Measurements from ENCODE around the gene PLEKHH2. TPM values are rescaled to one million over a fixed set of nuclear protein-coding genes. Genes with fewer than 3 reads are reported as not detected.

The PLEKHH2 gene
- total RNA-seq, 6 experiments from 2014 or later = 0.75 to 2.0 (median 1.3) TPM

DNA sequence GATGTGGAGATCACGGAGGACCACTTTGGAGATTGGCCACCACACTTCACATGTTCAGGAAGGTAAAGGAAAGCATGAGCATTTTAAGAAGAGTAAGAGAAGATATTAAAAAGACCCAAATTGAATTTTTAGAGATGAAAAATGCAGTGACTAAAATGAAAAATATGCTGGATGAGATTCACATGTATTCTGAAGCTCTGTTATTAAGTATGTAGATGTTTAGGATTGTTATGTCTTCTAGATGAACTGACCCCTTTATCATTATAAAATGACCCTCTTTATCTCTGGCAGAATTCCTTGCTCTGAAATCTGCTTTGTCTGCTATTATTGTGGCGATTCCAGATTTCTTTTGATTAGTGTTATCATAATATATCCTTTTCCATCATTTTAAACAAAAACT lies 100.8 kb downstream of the PLEKHH2 start:
- no peaks in the 10 kb centered on the region for H3K9me3 ChIP-seq
- WGBS (ENCODE audit: insufficient coverage, low coverage, low lambda C conversion rate, missing lambda C conversion rate) = 70% methylated on average over 2 of the region's 2 CpGs
- DNase-seq (no peak), ATAC-seq (no peak)
- no peaks in the 10 kb centered on the region for H3K27me3 ChIP-seq
- intact Hi-C loops (cut with DNase I) = no loop called here
- no peaks in the 10 kb centered on the region for H3K4me1 ChIP-seq
- H3K4me3 ChIP-seq = no peak overlapping the region
- TF ChIP-seq, protein P1, sequence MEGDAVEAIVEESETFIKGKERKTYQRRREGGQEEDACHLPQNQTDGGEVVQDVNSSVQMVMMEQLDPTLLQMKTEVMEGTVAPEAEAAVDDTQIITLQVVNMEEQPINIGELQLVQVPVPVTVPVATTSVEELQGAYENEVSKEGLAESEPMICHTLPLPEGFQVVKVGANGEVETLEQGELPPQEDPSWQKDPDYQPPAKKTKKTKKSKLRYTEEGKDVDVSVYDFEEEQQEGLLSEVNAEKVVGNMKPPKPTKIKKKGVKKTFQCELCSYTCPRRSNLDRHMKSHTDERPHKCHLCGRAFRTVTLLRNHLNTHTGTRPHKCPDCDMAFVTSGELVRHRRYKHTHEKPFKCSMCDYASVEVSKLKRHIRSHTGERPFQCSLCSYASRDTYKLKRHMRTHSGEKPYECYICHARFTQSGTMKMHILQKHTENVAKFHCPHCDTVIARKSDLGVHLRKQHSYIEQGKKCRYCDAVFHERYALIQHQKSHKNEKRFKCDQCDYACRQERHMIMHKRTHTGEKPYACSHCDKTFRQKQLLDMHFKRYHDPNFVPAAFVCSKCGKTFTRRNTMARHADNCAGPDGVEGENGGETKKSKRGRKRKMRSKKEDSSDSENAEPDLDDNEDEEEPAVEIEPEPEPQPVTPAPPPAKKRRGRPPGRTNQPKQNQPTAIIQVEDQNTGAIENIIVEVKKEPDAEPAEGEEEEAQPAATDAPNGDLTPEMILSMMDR (IDR thresholded peaks at IDR 0.05) = no peak
- TF ChIP-seq POLR2A (IDR thresholded peaks at IDR 0.05) = no peak
- H3K27ac ChIP-seq = no peak overlapping the region
- no peaks in the 10 kb centered on the region for H3K36me3 ChIP-seq

DNA sequence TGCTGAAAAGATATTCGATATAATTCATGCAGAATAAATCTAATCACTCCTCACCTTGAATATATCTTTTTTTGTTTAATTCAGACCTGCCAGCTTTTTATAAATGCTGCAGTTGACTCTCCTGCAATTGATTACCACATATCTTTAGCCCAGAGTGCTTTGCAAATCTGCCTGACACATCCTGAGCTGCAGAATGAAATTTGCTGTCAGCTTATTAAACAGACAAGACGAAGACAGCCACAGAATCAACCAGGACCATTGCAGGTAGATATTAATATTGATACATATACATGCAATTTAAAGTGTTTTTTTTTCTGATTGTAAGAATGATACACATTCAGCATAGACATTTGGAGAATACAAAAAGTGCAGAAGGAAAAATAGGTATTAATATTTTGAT lies 101.2 kb downstream of the PLEKHH2 start:
- no peak overlapping the region for H3K4me3 ChIP-seq
- ATAC-seq (no peak), DNase-seq (no peak)
- no peak overlapping the region for H3K27ac ChIP-seq
- H3K36me3 ChIP-seq = no peaks in the 10 kb centered on the region
- TF ChIP-seq POLR2A (IDR thresholded peaks at IDR 0.05) = no peak
- intact Hi-C loops (cut with DNase I) = no loop called here
- H3K9me3 ChIP-seq = no peaks in the 10 kb centered on the region
- WGBS (ENCODE audit: insufficient coverage, low coverage, low lambda C conversion rate, missing lambda C conversion rate) = 65% methylated on average over 2 of the region's 2 CpGs
- no peaks in the 10 kb centered on the region for H3K4me1 ChIP-seq
- H3K27me3 ChIP-seq = no peaks in the 10 kb centered on the region

DNA sequence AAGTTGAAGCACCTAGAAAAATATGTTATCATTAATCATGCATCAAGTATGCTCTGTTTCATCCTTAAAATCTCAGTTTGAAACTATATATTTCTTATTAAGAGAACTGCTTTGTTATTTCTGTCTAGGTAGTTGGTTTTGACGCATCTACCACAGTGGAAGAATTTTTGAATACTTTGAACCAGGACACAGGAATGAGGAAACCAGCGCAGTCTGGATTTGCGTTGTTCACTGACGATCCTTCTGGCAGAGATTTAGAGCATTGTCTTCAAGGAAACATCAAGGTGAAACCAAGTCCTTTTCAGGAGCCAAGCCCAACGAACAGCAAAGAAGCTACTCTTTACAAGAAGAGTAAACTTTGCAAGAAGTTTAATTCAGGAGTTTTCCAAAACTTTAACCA lies 106.6 kb downstream of the PLEKHH2 start:
- DNase-seq = no peak
- Histone ChIP-seq H3K4me3 (no peak overlapping the region), H3K4me1 (no peaks in the 10 kb centered on the region), H3K9me3 (no peaks in the 10 kb centered on the region), H3K27me3 (no peaks in the 10 kb centered on the region), H3K36me3 (no peaks in the 10 kb centered on the region), H3K27ac (peak overlapping the region in 1 of 3 donors; percentile 49)
- ATAC-seq = no peak
- intact Hi-C loops (cut with DNase I) = no loop called here
- TF ChIP-seq POLR2A (IDR thresholded peaks at IDR 0.05) = no peak
- TF ChIP-seq, protein P1 (IDR thresholded peaks at IDR 0.05) = no peak
- 94% methylated on average over 5 of the region's 5 CpGs for WGBS (ENCODE audit: insufficient coverage, low coverage, low lambda C conversion rate, missing lambda C conversion rate)

DNA sequence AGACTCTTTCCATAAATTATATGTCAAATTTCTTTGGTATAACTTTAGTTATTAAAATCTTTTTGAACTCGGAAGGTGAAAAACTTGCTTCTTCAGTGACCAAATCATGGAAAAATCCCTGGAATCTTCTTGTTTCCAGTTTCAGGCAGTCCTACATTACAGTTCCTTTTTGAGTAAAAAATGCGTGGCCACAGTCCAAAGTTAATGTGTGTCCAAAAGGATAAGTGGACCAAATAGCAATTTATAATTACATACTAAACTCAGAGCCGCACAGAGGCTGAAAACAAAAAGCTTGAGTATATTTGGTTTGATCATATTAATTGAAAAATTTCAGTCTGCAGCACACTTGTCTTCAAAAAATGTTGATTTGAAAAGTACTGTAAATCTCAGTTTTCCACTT lies 108.4 kb downstream of the PLEKHH2 start:
- Histone ChIP-seq H3K27ac (peak overlapping the region in 2 of 3 donors; percentile 9 to 49), H3K27me3 (no peaks in the 10 kb centered on the region), H3K4me3 (no peak overlapping the region), H3K36me3 (no peaks in the 10 kb centered on the region), H3K9me3 (no peaks in the 10 kb centered on the region), H3K4me1 (no peaks in the 10 kb centered on the region)
- TF ChIP-seq, protein P1 (IDR thresholded peaks at IDR 0.05) = no peak
- no peak for TF ChIP-seq POLR2A (IDR thresholded peaks at IDR 0.05)
- intact Hi-C loops (cut with DNase I) = no loop called here
- DNase-seq (no peak), ATAC-seq (no peak)
- WGBS (ENCODE audit: insufficient coverage, low coverage, low lambda C conversion rate, missing lambda C conversion rate) = 63% methylated on average over 3 of the region's 3 CpGs

DNA sequence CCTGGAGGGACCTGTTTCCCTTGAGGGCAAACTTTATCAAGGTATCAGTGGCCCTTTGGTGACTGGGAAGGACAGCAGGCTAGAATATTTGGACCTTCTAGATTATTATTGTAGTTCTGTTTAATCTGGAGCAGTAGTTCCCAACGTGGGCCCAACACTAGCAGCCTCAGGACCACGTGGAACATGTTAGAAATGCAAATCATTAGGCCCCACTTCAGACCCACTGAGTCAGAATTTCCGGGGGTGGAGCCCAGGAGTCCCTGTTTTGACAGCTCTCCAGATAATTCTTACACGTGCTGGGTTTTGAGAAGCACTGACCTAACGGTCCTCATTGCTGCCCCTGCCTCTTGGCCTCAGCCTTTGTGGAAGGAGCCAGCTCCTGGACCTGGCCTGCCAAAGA lies 111.3 kb downstream of the PLEKHH2 start:
- Histone ChIP-seq H3K27me3 (no peaks in the 10 kb centered on the region), H3K4me1 (no peaks in the 10 kb centered on the region), H3K9me3 (no peaks in the 10 kb centered on the region), H3K4me3 (no peak overlapping the region), H3K36me3 (no peaks in the 10 kb centered on the region), H3K27ac (no peak overlapping the region)
- intact Hi-C loops (cut with DNase I) = no loop called here
- ATAC-seq (no peak), DNase-seq (no peak)
- no peak for TF ChIP-seq POLR2A (IDR thresholded peaks at IDR 0.05)
- TF ChIP-seq, protein P1 (IDR thresholded peaks at IDR 0.05) = no peak
- 80% methylated on average over 3 of the region's 5 CpGs for WGBS (ENCODE audit: insufficient coverage, low coverage, low lambda C conversion rate, missing lambda C conversion rate)

All from right lobe of liver (tissue), 6 donors.